GM19043 (cell line): ENCODE measurements around the gene ARF4.
"Not testable (repeated sequence)": the region's sequence is repeated elsewhere in the genome, so short reads cannot be mapped to it uniquely, and the experiment has no call there.

Experiments
- ATAC-seq: cut with Tn5 transposase; IDR thresholded peaks from one replicate; pipeline ENCODE4 v1.9.1; 2021; ENCODE audit warnings: low read depth; ENCODE audit not compliant: unreplicated experiment

Gene ARF4

GRCh38 chr3:57597127-57597923, at the start of gene ARF4:
TSS of gene ARF4 (minus strand) at chr3:57597344. CDS start at chr3:57597140, 204 bp downstream.
- ATAC-seq, result peak; percentile 93

- ATAC-seq, result no peak
Measured at GRCh38 chr3:57646723-57647122, 49.6 kb upstream of the ARF4 start.

- no peak for ATAC-seq
Measured at GRCh38 chr3:57644740-57645139, 47.6 kb upstream of the ARF4 start.

GRCh38 chr3:57637391-57637790, 40.2 kb upstream of the ARF4 start:
- no peak for ATAC-seq

GRCh38 chr3:57634259-57634658, 37.1 kb upstream of the ARF4 start:
- ATAC-seq, result not testable (repeated sequence)

- no peak for ATAC-seq
Measured at GRCh38 chr3:57627976-57628375, 30.8 kb upstream of the ARF4 start.

- ATAC-seq, result no peak
Measured at GRCh38 chr3:57624801-57625200, 27.7 kb upstream of the ARF4 start.

GRCh38 chr3:57622362-57622761, 25.2 kb upstream of the ARF4 start:
- ATAC-seq, result no peak

- no peak for ATAC-seq
Measured at GRCh38 chr3:57617739-57618138, 20.6 kb upstream of the ARF4 start.

GRCh38 chr3:57616233-57616632, 19.1 kb upstream of the ARF4 start:
- no peak for ATAC-seq

GRCh38 chr3:57611870-57612269, 14.7 kb upstream of the ARF4 start:
- ATAC-seq, result not testable (repeated sequence)

- no peak for ATAC-seq
Measured at GRCh38 chr3:57605683-57606082, 8.5 kb upstream of the ARF4 start.

- ATAC-seq, result no peak
Measured at GRCh38 chr3:57604971-57605370, 7.8 kb upstream of the ARF4 start.

GRCh38 chr3:57600195-57600594, 3.1 kb upstream of the ARF4 start:
- ATAC-seq, result no peak

GRCh38 chr3:57598765-57599360, 1.7 kb upstream of the ARF4 start:
- ATAC-seq, result no peak

GRCh38 chr3:57596495-57597126, 533 bp downstream of the ARF4 start:
- ATAC-seq, result no peak

- no peak for ATAC-seq
Measured at GRCh38 chr3:57594576-57594975, 2.6 kb downstream of the ARF4 start.

- ATAC-seq, result no peak
Measured at GRCh38 chr3:57594144-57594543, 3.0 kb downstream of the ARF4 start.

GRCh38 chr3:57592306-57592705, 4.8 kb downstream of the ARF4 start:
- no peak for ATAC-seq

GRCh38 chr3:57587905-57588304, 9.2 kb downstream of the ARF4 start:
- ATAC-seq, result no peak

- no peak for ATAC-seq
Measured at GRCh38 chr3:57586778-57587177, 10.4 kb downstream of the ARF4 start.

- no peak for ATAC-seq
Measured at GRCh38 chr3:57583544-57583943, 13.6 kb downstream of the ARF4 start.
